GM12874 (cell line): ENCODE measurements around the gene B4GALNT1.

Experiments
- TF ChIP-seq, protein P1 (sequence below): IDR thresholded peaks from 2 replicates; pipeline ENCODE4 v1.5.1; 2011; ENCODE audit warnings: low read depth, mild to moderate bottlenecking, control low read depth, low read length, moderate library complexity; ENCODE audit not compliant: insufficient read depth

The B4GALNT1 gene

DNA sequence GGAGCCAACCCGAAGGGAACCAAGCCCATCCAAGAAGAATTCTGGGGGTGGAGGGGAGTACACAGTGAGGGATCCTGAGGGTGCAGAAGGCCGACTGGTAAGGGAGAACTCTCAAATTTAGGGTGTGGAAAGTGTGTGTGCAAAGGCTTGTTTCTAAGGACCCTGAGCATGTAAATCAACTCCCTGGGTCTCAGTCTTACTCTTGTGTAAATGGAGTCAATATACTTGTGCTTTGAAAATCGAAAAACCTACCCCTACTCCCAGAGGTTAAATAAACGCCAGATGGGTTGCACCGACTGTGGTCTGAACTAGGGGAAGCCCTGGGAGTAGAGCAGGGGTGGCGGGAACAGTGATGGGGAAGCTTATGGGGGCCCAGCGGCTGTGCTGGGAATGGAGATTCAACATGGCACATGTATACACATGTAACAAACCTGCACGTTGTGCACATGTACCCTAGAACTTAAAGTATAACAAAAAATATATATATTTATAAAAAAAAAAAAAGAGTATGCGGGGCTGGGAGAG lies 6.0 kb downstream of the B4GALNT1 start:
- TF ChIP-seq, protein P1, sequence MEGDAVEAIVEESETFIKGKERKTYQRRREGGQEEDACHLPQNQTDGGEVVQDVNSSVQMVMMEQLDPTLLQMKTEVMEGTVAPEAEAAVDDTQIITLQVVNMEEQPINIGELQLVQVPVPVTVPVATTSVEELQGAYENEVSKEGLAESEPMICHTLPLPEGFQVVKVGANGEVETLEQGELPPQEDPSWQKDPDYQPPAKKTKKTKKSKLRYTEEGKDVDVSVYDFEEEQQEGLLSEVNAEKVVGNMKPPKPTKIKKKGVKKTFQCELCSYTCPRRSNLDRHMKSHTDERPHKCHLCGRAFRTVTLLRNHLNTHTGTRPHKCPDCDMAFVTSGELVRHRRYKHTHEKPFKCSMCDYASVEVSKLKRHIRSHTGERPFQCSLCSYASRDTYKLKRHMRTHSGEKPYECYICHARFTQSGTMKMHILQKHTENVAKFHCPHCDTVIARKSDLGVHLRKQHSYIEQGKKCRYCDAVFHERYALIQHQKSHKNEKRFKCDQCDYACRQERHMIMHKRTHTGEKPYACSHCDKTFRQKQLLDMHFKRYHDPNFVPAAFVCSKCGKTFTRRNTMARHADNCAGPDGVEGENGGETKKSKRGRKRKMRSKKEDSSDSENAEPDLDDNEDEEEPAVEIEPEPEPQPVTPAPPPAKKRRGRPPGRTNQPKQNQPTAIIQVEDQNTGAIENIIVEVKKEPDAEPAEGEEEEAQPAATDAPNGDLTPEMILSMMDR = no peak

DNA sequence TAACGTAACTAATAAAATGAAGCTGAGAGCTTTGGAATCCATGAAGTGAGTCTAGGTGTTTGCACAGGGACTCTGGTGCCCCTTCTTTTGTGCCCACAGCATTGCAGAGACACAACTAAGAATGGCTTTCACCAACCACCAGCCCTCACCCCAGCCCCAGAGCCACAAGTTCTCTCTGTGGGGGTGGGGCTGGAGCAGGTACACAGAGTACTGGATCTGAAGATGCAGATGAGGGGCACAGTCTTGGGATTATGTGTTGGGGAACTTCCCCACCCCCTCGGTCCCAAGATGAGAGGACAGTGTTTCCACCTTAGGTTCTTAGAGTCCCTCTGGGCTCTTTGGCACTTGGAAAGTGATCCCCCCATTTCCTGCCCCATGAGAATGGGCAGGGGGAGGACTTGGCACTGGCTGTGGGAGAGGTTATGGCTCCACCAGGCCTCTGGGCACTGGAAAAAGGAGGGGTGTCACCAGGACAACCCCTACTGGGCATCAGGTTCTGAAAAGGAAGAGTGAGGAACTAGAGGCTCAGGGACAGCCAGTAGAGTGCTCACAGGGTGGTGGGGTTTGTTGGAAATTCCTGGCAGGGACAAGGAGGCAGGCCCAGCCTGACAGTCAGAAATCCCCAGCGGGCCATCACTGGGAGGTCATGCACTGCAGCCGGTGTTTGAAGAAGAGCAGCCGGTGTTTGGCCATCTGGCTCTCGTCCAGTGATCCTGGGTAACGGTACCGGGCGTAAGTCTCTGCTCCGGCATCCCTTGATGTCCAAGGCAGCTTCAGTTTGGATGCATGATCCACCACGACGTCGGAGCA lies 6.7 kb downstream of the B4GALNT1 start:
- TF ChIP-seq, protein P1 = no peak

DNA sequence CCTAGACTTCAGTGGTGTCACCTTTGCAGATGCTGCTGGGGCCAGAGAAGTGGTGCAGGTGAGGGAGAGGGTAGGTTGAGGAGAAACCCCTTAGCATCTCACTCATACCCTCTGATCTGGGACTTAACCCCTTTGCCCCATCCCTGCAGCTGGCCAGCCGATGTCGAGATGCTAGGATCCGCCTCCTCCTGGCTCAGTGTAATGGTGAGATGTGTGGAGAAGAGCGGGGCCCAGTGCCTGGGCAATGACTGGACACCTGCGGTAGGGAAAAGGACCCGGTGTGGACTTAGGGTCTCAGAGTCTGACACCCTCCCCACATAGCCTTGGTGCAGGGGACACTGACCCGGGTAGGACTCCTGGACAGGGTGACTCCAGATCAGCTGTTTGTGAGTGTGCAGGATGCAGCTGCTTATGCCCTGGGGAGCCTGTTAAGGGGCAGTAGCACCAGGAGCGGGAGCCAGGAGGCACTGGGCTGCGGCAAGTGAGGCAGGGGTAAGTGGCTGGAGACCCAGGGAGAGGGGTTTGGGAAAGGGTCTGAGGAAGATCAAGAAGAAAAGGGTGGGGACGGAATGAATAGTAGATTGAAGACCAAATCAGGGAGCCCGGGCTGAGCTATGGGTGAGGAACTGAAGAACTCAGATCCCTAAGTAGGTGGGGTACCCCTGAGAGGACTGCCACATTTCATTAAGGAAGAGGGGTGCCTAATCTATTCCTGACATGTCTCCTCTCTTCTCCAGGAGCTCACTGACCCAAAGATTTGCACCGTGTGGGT lies 7.6 kb downstream of the B4GALNT1 start:
- TF ChIP-seq, protein P1 = no peak

DNA sequence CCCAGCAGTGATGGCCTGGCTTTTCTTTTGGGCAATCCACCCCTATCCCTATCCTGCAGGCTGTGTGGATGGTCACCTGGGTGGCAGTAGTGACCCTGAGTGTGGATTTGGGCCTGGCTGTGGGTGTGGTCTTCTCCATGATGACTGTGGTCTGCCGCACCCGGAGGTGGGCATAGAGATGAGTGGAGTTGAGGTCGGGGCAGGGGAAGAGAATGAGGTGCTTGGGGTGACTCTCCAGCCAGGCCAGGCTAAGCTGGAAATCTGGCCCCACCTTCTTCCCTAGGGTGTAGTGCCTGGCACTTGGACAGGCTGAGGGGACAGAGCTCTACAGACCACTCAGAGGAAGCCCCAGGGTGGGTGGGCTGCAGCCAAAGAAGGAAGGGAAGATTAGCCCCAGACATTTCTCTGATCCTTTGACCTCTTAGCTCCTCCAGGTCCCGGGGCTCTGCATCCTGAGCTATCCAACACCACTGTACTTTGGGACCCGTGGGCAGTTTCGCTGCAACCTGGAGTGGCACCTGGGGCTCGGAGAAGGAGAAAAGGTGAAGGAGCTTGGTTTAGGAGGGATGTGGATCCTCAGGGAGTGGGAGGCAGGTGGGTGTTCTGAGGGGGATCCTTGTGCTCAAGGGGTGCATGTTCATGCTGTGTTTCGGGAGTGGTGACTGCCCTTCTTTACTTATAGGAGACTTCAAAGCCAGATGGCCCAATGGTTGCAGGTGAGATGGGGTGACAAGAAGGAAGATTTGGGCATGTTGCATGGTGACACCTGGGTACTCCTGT lies 8.4 kb downstream of the B4GALNT1 start:
- TF ChIP-seq, protein P1 = no peak

DNA sequence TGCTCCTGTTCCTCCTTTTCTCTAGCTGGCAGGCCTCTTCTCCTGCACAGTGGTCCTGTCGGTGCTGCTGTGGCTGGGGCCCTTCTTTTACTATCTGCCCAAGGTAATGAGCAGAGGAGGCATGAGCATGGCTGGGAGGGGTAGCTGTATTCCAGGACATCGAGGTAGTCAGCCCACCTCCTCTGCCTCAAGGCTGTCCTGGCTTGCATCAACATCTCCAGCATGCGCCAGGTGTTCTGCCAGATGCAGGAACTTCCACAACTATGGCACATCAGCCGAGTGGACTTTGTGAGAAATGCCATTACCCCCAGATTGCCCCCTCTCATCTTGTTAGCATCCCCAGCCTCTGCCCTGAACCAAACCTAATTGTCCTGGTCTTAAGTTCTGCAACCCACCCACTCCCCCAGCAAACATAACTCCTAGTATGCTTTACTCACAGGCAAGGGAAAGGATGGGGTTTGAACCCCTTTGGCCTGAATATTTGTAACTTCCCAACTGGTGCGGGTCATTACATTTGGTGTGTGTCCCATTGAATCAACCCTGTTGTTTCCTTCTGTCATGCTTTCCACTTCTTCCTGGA lies 9.1 kb downstream of the B4GALNT1 start:
- TF ChIP-seq, protein P1 = no peak

DNA sequence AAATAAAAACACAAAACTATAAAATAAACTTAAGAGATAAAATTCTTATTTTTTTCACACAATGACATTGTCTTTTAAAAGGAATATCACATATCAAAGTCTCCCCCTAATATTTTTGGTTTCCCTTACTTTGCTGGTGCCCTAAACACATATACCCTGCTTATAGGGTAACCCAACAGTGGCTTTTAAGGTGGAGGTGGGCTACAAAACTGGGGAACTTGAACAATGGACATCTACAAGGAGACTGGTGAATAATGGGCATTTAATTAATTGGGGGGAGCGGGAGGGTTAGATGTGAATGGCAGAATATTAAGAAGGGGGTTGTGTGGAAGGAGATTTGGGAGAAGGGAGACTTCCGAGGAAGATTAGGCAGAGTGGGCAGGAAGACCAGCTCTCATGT lies 9.6 kb downstream of the B4GALNT1 start:
- TF ChIP-seq, protein P1 = no peak
